Activated CD4-positive, alpha-beta T cell treated with anti-CD3 and anti-CD28 coated beads for 4 hours (primary cell): ENCODE data around the gene KIF26A.

Source experiments
- DNase-seq, 2 donors: peaks; one replicate each; pipeline ENCODE4 v3.0.0-alpha.2; 2020

The KIF26A gene

DNA sequence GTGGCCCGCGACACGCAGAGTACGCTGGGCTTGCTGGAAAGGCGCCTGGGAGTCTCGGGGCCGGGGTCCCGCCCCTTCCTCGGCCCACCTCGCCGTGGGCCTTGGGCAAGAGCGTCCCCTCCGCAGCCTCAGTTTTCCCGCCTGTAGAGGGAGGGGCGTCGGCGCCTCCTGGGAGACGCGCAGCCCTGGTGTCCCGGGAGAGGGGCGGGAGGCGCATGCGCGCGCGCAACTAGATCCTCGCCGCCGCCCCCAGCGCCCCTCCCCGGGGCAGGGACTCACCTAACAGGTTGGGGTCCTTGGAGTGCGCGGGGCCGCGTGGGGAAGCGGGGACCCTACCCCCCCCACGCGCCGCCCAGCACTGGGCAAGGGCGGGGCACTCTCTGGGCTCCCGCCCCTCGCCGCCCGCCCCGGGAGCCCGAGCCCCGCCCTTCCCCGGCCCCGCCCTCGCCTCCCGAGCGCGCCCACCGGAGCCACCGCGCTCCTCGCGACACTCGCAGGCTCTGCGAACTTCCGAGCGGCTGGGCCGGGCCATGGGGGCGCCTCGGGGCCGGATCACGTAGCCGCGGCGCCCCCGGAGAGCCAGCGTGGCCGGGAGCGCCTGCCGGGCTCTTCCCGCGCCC lies at the start of gene KIF26A:
Gene KIF26A (plus strand): TSS at position 490 of the 620 bp plus-strand sequence. CDS start 136 bp downstream, outside the sequence.
- DNase-seq, result no peak

DNA sequence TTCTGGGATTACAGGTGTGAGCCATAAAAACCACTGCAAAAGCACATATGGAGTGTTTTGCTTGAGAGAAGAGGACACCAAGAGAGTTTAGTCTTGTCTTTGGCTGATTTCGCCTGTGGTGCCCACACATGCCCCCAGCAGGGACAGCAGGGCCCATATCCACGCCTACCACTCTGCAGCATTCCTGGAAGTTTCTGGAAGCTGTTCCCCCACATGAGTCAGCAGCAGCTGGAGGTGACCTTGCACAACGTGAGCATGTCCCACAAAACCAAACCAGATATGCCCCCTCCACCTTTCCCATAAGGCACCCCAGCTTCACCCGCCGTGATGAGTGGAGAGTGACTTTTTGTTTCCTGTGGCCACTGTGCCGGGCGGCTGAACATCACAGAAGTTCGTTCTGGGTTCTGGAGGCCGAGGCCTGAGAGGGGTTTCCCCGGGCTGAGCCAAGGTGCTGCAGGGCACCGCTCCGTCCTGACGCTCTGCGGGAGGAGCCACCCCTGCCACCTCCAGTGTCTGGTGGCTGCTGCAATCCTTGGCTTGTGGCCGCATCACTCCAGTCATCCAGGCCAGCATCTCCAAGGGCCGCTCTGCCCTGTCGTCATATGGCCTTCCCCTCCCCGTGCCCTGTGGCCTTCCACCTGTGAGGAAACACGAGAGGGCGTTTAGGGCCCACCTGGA lies 48.2 kb upstream of the KIF26A start:
- DNase-seq, result no peak

DNA sequence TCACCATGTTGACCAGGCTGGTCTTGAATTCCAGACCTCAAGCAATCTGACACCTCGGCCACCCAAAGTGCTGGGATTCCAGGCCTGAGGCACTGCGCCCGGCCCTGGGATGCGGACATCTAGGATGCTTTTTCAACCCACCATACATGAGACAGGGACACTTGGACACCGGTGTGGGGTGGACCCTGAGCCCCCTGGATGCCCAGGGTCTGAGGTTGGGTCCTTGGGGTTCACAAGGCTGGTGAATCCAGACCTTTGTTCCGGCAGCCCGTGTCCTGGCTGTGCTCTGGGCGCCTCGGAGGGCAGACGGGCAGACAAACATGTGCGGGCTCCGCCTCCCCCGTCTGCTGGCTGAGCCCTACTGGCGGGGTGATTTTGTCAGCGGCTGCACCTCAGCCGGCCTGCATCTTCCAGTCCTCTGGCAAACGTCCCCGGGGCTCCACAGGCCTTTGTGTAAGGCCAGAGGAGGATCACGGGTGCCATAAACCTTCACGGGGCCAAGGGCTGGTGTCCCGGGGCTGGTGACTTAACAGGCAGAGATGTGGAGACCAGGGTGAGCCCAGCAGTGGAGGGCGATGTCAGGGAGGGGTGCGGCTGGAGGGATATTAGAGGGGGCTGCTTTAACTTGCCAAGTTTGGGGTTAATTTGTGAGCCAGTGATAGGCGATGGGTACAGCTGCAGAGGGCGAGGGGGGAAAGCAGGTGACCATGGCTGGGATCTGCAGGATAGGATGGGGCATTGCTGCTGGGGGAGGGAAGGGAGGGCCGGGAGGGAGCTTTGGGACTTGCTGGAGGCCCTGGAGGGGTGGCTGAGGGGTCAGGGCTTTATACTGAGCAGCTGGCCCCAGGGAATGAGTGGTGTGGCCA lies 47.1 kb upstream of the KIF26A start:
- DNase-seq, result no peak

DNA sequence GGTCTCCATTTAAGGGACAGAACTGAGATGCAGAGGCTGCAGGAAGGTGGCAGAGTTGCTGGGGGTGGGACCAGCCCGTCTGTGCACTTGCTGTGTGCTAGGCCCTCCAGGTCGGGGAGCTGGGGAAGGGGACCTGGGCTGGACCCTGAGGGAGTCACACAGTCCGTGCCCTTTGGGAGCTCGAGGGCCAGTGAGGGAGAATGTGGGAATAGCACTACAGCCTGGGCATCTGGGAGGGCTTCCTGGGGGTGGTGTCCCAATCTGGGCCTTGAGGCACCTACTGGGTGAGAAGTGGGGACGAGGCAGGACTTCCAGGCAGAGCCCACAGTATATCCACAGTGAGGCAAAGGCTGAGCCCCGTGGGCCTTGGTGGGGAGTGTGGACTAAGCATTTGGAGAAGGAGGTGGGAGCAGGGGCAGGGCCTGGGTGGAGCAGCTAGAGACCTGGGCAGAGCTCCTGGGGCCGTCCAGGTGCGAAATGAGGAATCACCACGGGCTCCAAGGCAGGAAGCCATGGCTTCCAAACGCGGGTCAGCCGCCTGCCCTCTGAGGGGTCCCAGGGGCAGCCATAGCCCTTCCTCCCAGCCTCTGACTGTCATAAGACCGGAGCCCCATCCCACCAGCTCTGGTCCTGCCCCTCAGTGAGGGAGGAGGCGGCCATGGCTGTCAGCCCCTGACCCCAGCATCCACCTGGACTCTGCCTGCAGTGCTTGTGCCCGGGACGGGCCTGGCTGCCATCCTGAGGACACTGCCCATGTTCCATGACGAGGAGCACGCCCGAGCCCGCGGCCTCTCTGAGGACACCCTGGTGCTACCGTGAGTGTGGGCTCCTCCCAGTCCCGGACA lies 46.2 kb upstream of the KIF26A start:
- no peak for DNase-seq

DNA sequence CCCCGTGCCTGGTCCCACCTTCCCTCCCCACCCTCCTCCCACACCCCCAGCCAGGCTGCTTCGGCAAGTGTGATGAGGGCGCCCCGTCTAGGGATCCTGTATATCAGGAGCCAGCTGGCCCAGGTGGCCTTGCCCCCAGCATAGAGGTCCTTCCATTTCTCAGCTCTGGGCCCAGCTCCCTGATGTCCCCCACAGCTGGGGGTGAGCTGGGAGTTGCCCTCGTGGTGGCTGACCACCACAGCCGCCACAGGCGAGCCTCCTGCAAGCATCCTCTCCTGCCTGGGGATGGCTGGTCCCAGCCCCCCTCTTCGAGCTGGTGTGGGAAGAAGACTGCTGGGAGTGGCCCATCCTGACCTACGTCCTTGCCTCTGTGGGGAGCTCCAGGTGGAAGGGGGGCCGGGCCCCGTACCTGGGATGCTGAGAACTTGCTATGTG lies 45.4 kb upstream of the KIF26A start:
- no peak for DNase-seq

DNA sequence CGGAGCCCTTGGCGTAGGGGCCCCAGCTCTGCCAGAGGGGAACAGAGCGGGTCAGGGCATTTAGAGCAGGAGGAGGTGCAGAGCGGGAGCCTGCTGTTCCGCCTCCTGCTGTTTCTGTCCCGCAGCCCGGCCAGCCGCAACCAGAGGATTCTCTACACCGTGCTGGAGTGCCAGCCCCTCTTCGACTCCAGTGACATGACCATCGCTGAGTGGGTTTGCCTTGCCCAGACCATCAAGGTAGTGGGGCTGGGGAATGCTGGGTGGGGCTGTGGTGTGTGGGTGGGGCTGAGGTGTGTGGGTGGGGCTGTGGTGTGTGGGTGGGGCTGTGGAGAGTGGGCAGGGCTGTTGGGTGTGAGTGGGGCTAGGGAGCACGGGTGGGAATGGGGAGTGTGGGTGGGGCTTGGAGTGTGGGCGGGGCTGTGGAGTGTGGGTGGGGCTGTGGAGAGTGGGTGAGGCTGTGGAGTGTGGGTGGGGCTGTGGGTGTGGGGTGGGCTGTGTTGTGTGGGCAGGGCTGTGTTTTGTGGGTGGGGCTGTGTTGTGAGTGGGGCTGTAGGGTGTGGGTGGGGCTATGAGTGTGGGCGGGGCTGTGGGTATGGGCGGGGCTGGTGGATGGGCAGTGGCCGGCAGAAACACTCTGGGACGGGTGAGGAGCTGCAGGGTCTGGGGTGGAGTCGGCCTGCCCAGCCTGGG lies 44.9 kb upstream of the KIF26A start:
- no peak for DNase-seq

DNA sequence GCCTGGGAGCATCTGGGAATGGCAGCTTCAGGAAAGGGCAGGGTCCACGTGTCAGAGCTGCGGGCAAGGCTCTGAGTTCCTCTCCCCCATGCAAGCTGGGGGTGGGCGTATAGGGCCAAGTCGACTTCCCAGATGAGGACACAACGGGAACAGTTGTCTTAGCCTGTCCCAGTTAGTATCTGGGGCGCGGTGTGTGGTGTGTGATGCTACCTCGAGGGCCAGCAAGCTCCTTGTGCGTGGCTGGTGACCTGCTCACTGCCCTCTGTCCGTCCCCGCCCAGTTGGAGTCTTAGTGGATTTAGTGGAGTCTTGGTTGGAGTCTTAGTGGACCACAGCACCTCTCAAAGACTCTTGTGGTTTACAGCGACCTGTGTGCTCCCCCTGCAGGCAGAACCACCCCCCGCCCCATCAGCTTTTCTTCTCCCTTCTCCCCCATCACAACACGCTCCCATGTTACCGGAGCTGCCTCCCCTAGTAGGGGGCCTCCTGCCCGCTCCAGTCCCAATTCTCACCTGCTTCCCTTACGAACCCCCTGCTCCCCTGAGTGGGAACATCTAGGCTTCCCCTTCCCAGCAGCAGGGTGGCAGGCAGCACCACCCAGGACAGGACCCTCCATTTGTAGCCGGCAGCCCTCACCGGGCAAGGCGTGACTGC lies 44.2 kb upstream of the KIF26A start:
- DNase-seq, result no peak

DNA sequence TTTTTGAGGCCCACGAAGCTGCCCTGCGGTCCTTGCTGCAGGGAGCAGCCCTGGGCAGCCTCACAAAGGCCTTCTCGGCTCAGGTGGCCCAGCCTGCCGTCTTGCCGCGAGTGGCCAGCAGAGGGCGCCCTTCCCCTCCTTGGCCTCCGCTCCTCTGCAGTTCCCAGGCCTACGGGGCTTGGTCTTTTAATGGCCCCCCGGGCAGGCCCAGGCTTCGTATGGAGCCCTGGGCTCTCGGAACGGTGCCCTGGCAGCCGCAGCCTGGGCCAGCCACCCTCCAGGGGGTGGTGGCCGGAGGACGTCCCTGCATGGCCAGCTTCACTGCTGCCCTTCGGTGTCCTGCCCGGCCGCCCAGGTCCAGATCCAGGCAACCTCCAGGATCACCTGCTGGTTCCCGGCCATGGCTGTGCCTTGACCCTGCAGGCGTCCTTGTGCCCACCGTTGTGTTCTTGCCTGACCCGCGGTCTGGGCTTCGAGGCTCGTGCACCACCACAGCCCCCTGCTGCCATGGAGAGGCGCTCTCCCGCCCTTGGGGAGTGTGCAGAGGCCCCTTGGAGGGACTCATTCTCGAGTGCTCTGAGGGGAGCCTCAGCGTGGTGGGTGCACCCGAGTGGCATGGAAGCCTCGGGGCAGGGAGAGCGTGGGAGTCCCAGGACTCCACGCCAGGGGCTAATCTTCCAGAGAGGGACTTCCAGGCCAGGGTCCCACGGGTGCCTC lies 43.5 kb upstream of the KIF26A start:
- peak; percentile 57 to 67 for DNase-seq

DNA sequence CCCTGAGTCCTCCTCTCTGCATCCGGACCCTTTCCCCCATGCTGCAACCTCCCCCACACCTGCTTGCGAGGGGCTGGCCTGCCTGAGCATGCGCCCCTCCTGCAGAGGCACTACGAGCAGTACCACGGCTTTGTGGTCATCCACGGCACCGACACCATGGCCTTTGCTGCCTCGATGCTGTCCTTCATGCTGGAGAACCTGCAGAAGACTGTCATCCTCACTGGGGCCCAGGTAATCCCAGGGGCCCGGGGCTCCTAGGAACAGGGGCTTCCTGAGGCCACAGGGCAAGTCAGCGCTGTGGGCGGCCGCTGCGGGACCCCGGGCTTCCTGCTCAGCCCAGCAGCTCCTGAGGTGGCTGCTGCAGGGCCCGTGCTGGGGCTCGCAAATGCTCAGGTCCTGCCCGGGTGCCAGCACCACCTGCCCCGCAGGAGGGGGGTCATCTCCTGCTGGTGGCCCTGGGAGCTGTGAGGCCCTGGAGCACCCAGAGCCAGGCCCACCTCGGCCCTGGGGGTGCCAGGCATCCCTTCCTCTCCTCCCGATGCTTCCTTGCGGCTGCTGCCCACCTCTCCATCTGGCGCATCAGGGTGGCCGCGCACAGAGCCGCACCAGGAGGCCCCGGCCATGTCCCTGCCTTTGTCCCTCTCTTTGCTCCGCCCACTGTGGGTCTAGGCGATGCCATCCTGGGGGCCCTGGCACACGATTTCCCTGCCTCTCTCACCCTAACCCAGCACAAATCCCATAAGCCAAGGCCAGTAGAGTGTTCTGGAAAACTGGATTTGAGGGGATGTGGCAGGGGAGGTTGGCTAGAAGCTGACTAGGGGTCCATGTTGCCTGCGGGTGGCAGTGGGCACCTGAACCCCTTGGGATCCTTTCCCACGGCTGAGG lies 42.7 kb upstream of the KIF26A start:
- no peak for DNase-seq

DNA sequence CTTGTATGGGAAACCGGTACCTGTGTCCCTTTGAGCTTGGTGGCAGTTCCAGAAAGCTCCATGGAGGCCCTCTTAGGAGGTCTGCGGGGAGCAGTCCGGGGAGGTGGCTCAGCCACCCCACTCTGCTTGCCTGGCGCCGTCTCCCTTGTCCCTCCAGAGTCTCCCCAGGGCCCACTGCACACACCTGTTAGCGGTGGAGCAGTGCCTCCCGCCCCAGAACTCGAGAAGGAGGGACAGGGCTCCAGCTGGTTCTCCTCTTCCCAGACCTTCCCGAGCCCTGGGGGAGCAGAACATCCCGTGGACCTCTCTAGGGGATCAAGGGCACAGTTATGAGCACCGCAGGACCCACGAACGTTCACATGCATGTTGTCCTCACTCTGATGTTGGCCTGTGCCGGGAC lies 42.1 kb upstream of the KIF26A start:
- DNase-seq, result no peak

DNA sequence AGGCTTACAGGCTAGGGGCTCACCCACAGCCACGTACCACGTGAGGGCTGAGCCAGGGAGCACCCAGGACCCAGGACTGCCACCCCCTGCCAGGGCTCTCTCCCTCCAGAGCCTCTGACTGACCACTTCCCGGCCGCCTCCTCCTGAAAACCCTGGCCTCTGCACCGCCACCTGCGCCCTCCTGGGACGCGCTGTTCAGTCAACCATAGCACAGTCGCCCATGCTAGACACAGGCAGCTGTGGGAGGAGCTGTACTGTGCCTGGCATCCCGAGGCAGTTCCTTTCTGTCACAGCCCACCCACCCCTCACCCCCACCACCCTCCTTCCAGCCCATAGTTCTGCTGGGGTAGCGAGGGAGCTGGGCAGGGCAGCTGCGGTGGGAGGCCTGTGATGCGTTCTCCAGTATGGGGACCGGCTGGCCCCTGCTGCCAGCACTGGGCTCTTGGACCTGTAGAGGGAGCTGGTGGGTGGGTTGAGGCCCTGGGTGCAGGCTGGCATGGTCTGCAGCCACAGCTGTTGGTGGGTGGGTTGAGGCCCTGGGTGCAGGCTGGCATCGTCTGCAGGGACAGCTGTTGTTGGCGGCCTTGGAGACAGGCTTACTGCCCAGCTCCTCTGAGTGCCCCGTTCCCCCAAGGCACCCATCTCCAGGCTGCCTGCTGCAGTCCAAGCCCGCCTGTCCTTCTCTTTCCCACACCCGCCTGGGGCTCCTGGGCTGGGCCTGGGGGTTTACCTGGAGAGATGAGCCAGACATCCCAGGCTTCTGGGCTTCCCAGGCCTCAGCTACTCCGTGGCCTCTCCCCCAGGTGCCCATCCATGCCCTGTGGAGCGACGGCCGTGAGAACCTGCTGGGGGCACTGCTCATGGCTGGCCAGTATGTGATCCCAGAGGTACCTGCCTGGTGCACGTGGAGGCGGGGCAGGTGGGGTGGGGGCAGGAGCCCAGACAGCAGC lies 41.4 kb upstream of the KIF26A start:
- DNase-seq, result no peak

DNA sequence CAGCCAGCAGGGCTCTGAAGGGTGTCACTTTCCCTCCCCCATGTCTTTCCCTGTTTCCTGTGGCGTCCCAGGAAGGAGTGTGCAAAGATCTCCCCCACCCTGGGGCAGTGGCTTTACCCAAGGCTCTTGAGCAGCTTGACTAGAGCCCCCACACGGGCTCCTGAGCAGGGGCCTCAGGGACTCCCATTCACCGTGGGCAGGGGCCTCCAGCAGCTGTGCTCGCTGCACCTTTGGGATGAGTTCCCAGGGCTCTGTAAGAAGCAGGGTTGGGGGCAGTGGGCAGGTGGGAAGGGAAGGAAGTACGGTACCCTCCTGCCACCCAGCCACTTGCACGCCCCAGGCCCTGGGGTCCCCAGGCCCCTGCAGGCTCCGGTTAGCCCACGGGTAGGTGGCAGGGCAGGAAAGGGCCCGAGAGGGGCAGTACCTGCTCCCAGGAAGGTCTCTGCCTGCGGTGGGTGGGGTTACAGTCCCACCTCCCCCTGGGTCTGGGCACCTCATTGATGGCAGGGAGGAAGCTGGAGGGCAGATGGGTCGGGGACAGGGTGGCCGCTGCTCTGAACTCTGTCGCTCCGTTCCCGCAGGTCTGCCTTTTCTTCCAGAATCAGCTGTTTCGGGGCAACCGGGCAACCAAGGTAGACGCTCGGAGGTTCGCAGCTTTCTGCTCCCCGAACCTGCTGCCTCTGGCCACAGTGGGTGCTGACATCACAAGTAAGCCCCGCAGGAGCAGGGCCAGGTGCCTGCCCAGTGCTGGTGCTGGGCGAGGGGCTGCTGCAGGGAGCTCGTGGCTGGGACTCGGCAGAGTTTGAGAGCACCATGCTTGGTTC lies 39.9 kb upstream of the KIF26A start:
- no peak for DNase-seq

DNA sequence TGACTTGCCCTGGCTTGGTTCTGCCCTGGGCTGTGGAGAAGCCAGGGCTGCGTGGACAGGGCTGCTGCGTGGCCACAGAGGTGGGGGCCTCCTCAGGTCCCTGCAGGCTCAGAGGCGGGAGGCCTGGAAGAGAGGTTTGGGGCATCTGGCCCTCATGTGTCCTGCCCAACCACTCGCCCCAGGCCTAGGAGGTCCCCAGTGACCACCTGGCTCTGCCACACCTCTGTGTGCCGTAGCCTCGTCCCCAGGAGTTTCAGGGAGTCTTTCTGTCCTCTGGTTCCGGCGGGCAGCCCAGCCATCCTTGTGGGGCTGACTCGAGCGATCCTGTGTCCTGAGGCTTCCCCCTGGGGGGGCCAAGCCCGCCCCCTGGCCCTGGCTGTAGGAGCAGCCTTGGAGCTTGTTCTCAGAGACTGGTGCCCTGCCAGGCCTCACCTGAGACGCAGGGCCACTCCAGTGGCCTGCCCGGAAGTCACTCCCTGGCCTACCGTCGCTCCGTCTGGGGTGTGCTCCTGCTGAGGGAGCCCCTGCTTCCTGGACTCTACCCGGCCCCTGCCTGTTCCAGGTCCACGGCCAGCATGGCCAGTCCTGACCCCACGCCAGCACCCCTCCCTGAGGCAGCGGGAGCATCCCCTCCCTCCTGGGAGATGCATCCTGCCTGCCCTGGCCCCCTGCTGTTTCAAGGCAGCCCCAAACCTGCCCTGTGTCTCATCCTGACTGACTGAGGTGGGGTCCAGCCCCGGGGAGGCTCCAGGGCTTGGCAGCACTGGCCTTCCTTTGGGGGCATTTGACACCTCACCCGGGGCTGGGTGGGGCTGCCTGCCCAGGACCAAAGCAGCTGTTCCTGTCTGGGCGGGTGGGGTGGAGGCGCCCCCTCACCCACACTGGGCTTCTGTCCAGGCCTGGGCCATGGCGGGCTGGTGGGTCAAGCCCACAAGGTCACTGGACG lies 39.0 kb upstream of the KIF26A start:
- no peak for DNase-seq

DNA sequence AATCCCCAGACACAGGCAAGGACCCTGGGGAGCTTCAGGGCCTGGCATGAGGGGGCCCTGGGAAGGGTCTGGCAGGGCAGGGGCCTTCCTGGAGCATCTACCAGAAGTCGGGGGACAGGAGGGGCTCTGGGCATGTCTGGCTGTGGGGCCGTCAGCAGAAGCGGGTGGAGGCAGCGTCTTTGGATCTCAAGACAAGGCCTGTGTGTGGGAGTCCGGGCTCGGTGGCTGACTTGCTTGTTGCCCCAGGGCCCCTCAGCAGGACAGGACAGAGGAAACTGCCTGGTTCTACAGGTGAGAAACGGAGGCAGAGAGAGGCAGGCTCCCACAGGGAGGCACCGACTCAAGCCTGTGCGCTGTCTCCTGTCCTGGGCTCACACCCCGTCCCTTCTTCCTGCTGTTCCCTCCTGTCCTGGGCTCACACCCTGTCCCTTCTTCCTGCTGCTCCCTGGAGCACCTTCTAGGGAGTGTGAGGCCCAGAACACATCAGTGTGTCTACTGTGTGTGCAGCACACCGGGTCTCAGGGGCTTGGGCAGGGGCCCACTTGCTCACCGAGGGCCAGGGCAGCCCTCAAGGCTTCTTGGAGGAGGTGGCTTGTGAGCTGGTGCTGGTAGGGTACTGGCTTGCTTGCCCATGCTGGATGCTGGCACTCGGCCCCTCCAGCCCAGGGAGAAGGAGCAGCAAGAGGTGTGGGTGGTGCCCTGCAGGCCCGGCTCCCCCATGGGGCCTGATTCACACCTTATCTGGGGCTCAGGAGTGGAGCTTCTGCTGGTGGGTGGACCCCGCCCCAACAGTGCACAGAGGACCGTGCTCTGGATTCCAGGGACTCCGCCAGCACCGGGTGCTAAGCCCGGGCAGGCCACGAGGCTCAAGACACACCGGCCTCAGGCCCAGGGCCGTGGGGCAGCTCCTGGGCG lies 38.0 kb upstream of the KIF26A start:
- no peak for DNase-seq

DNA sequence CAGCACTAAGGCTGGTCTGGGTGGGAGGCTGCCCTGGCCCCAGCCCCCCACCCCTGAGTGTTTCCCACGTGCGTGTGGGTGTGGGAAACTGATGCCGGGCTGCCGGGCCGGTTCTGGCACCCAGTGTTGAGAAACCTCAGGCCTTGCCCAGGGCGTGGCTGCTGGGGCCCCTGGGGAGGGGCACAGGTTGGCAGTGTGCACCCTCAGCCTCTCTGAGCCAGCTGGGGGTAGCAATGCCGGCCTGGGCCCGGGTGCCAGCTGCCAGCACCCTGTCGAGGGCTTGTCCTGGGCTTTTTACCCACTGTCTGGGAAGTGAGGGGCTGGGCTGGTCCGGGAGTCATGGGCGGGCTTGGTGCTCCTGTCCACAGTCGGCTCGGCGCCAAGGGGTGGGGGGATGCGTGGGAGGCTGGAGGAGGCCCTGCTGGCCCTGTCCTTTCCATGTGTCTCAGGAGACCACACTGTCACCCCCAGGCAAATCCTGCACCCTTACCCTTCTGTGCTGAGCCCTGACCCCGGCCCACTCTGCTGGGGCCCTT lies 37.2 kb upstream of the KIF26A start:
- no peak for DNase-seq
